Mononuclear cell (primary cell): ENCODE data around the gene MRPS27. TPM values are rescaled to one million over a fixed set of nuclear protein-coding genes. Genes with fewer than 3 reads are reported as not detected.

Source experiments
- H3K27me3 ChIP-seq: 2 replicates; pipeline ENCODE4 v1.6.0; 2011; ENCODE audit warnings: low read length, control low read depth; ENCODE audit not compliant: insufficient read depth
- H3K4me1 ChIP-seq: 2 replicates; pipeline ENCODE4 v1.5.1; 2011; ENCODE audit warnings: mild to moderate bottlenecking, low read length, control low read depth; ENCODE audit not compliant: insufficient read depth
- H3K4me3 ChIP-seq: 2 replicates; pipeline ENCODE4 v1.5.1; 2011; ENCODE audit warnings: mild to moderate bottlenecking, low read length, moderate library complexity
- H3K9me3 ChIP-seq: 2 replicates; pipeline ENCODE4 v1.5.1; 2011; ENCODE audit warnings: low read depth, mild to moderate bottlenecking, control low read depth, low read length
- total RNA-seq: library from RNA; depleted of rRNA; stranded (reverse); fragments of >200 nt; gene quantifications from one replicate; pipeline ENCODE4 v1.2.3, GENCODE V29; 2012

MRPS27 gene
- total RNA-seq, result 45.1 TPM

DNA sequence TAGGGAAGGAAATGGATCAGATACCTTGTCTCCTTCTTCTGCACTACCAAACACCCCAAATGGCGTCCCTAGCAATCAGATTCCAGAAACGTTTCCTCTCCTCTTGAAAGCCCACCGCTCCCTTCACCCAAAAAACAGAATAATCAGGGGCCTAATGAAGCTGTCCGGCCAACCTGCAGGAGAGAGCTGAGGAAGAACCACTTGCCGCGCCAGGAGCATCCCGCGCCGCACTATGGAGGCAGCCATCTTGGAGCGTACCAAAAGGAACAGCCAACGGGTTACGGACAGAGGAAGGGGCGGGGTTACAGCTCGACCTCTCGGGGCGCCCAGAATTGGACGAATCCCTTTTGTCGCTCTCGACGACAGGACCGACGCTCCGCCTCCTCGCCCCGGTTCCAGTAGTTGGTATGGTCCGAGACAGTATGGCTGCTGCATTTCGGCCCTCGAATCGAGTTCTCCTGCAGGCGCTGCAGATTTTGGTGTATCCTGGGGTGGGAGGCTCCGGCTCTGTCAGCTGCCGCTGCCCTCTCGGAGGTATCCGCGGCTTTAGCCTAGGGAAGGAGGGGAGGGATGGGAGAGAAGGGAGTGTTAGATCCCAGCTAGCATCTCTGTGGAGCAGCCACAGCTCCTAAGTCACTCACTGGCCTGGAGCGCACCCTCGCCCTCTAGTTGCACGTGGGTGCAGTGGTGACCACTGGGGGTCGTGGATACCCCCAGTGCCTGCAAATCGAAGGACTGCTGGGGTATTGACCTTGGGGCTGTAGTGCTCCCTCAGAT, at the start of gene MRPS27, which contains the start of gene PTCD2:
TSS of gene MRPS27 (minus strand) at position 265 of the 777 bp plus-strand sequence. CDS start at position 246, 19 bp downstream.
TSS of gene PTCD2 (plus strand) at position 398 of the 777 bp plus-strand sequence. CDS start at position 408, 10 bp downstream.
- Histone ChIP-seq H3K4me3 (peak within 1 kb of the TSS; percentile 64), H3K9me3 (no peaks in the 10 kb centered on the region), H3K27me3 (no peaks in the 10 kb centered on the region), H3K4me1 (peaks cover 15% of the 10 kb centered on the region)

DNA sequence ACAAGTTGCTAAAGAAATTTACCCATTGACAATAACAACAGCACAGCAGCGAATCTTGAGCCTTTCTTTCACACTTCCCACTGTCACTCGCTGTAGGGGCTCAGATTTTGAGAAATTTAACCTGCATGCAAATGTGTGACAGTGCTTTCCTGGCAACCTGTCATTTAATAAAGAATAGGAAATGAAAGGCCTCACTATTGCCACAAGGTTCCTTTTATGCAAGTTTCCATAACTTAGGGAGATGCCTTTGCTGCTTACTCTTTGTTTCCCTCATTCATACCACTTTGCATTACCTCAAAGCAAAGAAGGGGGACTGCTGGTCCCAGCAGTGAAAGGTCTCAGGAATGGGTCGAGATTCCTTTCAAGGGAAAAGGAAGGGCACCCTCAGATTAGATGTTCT, 49.7 kb upstream of the MRPS27 start:
- Histone ChIP-seq H3K4me1 (peaks cover 50% of the 10 kb centered on the region), H3K27me3 (no peaks in the 10 kb centered on the region)

DNA sequence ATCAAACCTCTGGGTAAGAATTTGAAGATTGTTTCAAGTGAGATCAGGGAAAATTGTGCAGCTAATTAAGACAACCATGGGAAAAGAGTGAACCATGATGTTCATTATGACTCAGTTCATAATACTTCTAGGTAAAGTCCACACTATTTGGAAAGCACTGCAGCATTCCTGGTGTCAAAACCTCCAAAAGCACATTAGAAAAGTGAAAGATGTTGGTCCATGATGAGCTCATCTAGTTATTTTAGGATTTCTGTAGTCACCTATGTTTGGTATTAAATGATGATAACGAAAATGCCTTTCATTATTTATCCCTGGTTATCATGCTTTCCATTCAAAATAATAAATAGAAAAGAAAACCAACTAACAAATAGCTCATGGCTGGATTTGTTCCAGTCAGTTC, 49.3 kb upstream of the MRPS27 start:
- no peaks in the 10 kb centered on the region for H3K27me3 ChIP-seq

More for the DNA sequence above, 49.7 kb upstream of the MRPS27 start:
- Histone ChIP-seq H3K4me3 (no peak overlapping the region), H3K9me3 (no peaks in the 10 kb centered on the region)

DNA sequence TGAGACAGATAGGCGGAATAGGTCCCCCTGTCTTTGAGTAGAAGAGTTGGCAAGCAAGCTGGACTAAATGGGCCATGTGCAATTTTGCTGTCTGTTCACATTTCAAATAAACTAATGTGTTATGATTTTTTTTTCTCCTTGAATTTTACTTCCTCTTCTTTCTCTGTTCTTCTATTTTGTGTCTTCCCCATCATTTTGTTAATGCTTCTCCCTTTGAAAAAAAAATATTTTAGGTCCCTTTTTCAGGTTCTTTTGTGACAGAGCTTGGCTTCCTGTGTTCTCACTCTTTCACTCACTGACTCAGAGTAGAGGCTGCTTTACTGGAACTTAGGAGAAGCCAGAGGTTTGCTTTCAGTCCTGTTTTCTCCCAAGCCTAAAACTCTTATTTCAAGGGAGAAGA, 48.2 kb upstream of the MRPS27 start:
- Histone ChIP-seq H3K4me1 (peaks cover 47% of the 10 kb centered on the region), H3K27me3 (no peaks in the 10 kb centered on the region), H3K9me3 (no peaks in the 10 kb centered on the region), H3K4me3 (no peak overlapping the region)

More for the DNA sequence above, 49.3 kb upstream of the MRPS27 start:
- H3K9me3 ChIP-seq, result no peaks in the 10 kb centered on the region
- peaks cover 50% of the 10 kb centered on the region for H3K4me1 ChIP-seq
- no peak overlapping the region for H3K4me3 ChIP-seq

DNA sequence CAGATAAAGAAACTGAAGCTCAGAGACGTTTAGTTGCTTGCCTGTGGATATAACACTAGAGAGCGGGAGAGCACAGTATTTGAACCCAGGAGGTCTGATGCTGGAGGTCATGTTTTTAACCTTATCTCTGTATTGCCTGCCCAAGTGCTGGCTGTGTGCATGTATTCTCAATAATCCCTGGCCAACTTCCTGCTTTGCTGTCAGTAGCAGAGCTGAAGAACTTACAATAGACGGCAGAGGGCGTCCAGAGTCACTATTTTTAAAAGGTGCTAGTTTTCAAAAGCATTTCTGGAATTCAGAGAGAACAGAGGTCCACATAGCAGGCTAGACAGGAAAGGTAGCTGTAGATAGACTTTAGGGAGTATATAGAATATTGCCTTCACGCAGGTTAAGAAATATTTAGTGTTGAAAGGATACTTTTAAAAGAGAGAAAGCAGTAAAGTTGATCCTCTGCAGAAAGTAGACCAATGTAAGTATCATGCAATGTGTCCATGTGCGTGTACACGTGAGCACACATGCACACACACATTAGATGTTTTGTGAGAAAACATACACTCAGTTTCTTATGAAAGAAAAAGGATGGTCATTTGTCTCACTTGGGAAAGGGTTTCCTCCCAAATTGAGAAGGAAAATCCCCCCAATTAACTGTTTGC, 46.4 kb upstream of the MRPS27 start:
- Histone ChIP-seq H3K4me3 (no peak overlapping the region), H3K4me1 (peaks cover 29% of the 10 kb centered on the region), H3K9me3 (no peaks in the 10 kb centered on the region), H3K27me3 (no peaks in the 10 kb centered on the region)

DNA sequence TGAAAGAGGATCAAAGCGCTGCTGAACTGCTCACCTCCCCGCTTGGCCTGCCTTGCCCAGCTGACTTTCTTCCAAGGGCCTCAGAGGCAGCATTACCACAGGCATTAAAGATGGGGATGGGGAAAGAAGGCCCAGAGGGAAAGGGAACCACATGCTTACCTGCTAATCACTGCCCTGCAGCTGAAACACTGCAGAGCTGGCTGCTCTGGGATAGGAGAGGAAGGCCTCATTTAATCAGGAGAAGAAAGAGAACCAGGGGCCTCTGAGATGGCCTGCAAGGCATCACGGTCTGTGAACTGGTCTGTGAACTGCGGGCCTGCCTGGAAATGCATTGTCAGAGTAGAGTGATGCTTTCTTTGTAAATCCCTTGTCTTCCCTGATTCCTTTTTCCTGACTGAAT, 44.9 kb upstream of the MRPS27 start:
- no peak overlapping the region for H3K4me3 ChIP-seq
- H3K4me1 ChIP-seq, result peaks cover 25% of the 10 kb centered on the region

DNA sequence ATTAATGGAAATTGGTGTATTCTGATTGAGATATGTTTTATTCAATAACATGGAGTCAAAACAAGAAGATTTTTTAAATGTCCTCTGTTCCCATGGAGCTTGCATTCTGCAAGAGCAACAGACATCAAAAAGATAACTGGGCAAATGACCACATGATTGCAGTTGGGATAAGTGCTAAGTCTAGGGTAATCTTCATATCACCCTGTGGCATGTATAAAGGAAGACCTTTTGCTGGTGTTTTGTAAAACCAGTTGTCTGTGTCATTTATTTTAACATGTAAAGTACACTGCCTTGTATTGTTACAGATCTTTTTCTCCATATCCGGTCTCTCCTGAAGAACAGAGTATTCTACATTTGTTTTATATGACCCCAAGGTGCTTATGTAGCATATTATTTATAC, 44.1 kb upstream of the MRPS27 start:
- H3K27me3 ChIP-seq, result no peaks in the 10 kb centered on the region
- no peak overlapping the region for H3K4me3 ChIP-seq
- no peaks in the 10 kb centered on the region for H3K9me3 ChIP-seq
- H3K4me1 ChIP-seq, result peaks cover 20% of the 10 kb centered on the region

More for the DNA sequence above, 44.9 kb upstream of the MRPS27 start:
- H3K9me3 ChIP-seq, result no peaks in the 10 kb centered on the region
- no peaks in the 10 kb centered on the region for H3K27me3 ChIP-seq

DNA sequence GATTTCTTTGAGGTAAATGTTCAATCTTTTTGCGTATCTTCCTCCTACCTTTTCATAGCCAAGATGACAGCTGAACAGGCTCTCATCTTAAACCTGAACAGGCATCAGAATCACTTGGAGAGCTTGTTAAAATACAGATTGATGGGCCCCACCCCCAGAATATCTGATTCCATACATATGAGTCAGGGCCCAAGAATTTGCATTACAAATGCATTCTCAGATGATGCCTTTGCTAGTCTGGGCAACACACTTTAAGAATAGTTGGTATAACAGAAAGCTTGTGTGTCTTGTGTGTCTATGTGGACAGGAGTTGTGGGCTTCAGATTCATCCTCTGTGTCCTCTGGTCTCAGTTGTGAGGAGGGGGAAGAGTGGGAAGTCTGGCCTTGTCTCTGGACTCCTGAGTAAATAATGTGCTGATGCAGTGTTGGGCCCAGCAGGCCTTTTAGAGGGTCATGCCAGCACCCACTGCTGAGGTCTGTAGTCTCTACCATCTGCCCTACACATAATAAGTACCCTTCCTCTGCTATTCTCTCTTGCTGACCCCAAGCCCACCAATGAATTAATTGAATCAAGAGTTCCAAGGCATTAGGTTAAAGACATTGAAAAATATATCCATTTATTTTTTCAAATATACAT, 43.2 kb upstream of the MRPS27 start:
- Histone ChIP-seq H3K9me3 (no peaks in the 10 kb centered on the region), H3K27me3 (no peaks in the 10 kb centered on the region), H3K4me1 (peaks cover 14% of the 10 kb centered on the region), H3K4me3 (no peak overlapping the region)

DNA sequence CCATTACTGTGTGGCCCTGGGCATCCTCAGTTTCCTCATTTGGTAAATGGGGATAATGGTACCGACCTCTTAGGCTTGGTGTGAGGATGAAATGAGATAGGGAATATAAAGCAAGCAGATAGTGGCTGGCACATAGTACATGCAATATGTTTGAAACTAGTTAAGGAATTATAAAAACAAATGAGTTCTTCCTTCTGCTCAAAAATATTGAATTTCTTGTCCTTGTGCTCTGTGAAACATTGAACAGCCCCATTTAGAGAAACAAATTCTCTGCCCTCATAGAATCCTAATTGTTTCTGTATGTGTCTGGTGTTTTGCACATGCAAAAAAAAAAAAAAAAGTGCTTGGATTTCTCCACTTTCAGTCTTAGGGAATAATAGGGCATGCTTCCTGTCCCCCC, 39.8 kb upstream of the MRPS27 start:
- no peaks in the 10 kb centered on the region for H3K27me3 ChIP-seq
- H3K9me3 ChIP-seq, result no peaks in the 10 kb centered on the region
- H3K4me1 ChIP-seq, result peaks cover 3% of the 10 kb centered on the region
- H3K4me3 ChIP-seq, result no peak overlapping the region

DNA sequence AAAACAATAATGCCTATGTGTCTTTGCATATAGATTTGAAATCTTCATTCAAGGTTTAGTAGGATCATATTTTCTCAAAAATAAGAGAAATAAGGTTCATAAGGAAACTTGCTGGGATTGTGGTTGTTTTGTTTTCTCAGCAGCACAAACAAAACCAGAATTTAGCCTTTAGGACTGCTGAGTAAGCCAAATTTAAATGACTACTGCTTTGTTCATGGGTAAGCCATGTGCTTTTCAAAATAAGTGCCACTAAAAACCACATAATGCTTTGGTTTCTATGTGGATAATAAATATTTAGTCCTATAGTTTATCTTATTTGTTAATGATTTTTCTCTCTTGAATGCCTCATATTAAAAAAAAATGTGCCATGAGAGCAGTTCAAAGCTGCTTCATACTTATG, 38.9 kb upstream of the MRPS27 start:
- Histone ChIP-seq H3K27me3 (no peaks in the 10 kb centered on the region), H3K9me3 (no peaks in the 10 kb centered on the region), H3K4me1 (no peaks in the 10 kb centered on the region), H3K4me3 (no peak overlapping the region)

DNA sequence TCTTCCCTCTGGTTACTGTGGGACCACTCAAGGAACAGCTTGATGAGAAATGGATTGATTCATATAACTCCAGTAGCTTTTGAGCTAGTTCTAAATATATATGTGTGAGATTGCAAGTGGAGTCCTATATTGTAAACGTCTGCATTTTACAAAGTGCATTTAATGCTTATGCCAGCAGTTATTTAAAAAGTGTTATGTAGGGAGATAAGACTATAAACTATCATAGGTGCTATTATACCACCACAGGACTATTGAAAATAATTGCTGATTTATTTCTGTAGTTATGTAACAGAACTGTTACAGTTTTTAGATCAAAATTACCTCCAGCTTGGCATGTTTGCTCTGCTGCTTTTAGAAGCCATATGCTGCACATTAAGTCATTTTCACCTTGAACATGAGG, 36.3 kb upstream of the MRPS27 start:
- H3K27me3 ChIP-seq, result no peaks in the 10 kb centered on the region
- H3K4me3 ChIP-seq, result no peak overlapping the region

DNA sequence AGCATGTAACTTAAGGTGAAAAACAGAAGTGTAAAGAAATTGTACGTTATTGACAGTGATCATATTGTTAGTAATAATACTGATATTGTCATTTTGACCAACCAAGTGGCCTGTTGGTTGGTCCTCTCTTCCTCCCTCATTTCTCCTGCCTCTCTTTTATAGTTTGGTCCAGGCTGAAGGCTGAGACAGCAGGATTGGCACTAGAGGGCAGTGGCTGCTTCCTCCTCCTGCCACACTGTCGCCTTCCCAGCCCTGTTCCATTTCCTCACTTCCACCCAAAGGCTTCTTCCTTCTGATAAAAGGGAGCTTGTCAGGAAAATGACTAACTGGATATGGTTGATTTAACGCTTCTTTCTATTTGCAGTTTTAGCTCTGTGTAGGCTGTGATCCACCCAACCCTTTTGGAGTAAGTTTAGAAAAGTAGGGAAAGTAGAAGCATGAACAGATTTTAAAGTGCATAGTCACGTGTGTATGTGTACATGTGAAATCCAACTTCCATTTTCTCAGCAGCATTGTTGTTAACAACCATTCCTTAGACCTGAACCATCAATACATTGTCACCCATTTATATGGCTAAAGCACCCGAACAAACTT, 35.8 kb upstream of the MRPS27 start:
- no peaks in the 10 kb centered on the region for H3K9me3 ChIP-seq
- no peaks in the 10 kb centered on the region for H3K4me1 ChIP-seq
- no peak overlapping the region for H3K4me3 ChIP-seq
- H3K27me3 ChIP-seq, result no peaks in the 10 kb centered on the region

More for the DNA sequence above, 36.3 kb upstream of the MRPS27 start:
- Histone ChIP-seq H3K4me1 (no peaks in the 10 kb centered on the region), H3K9me3 (no peaks in the 10 kb centered on the region)

DNA sequence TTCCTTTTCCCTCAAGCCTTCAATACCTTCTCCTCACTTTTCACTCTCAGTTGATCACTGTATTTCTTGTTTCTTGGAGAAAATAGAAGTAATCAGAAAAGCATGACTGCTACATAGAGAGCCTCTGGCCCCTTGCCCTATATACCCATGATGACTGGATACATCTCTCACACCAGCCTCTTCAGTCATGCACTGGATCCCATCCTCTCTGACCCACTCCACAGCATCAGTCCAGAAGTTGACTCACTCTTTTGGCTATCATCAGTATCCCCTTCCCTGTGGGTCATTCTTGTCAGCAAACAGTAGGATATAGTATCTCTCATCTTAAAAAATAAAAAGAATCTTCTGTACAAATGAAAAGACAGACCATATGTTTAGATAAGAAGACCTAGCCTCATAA, 33.0 kb upstream of the MRPS27 start:
- Histone ChIP-seq H3K27me3 (no peaks in the 10 kb centered on the region), H3K4me3 (no peak overlapping the region), H3K4me1 (peaks cover 8% of the 10 kb centered on the region), H3K9me3 (no peaks in the 10 kb centered on the region)

DNA sequence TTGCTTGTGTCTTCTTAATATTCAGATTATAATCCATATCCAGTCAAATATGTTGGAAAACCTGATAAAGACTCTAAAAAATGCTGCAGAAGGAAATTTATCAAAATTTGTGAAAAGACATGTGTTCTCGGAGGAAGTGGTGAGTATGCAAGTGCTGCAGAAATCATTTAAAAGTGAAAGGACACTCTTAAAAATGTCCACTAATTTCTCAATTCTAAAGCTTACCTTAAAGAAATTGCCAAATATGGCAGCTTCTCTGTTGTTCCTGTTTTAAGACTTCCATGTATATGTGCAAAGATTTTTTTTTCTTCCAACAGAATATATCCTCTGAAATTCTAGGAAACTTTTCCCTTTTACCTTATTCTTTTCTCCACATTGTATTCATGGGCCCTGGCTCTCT, 32.6 kb upstream of the MRPS27 start:
- Histone ChIP-seq H3K9me3 (no peaks in the 10 kb centered on the region), H3K4me3 (no peak overlapping the region), H3K4me1 (peaks cover 11% of the 10 kb centered on the region), H3K27me3 (no peaks in the 10 kb centered on the region)

DNA sequence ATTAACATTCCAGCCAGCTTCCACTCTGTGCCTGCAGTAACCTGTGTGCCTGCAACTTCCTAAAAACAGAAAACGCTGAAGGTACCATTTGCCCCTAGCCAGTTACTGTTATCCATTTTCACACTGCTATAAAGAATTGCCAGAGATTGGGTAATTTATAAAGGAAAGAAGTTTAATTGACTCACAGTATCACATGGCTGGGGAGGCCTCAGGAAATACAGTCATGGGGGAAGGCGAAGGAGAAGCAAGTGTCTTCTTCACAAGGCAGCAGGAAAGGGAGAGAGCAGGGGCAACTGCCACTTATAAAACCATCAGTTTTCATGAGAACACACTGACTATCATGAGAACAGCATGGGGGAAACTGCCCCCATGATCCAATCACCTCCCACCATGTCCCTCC, 31.3 kb upstream of the MRPS27 start:
- Histone ChIP-seq H3K4me1 (peaks cover 14% of the 10 kb centered on the region), H3K4me3 (no peak overlapping the region), H3K27me3 (no peaks in the 10 kb centered on the region), H3K9me3 (no peaks in the 10 kb centered on the region)
